MG63 (cell line): Measurements from ENCODE around the gene TCERG1L. TPM values are rescaled to one million over a fixed set of nuclear protein-coding genes. Genes with fewer than 3 reads are reported as not detected.
"Not testable (repeated sequence)": the region's sequence is repeated elsewhere in the genome, so short reads cannot be mapped to it uniquely, and the experiment has no call there.

Experiments
- DNase-seq: peaks from one replicate; pipeline ENCODE4 v3.0.0-alpha.2; 2020
- H3K27me3 ChIP-seq: fragments of 250-450 bp; sonication (Bioruptor Pico); 2 replicates; pipeline ENCODE4 v1.5.1; 2020; ENCODE audit warnings: mild to moderate bottlenecking, moderate library complexity
- H3K36me3 ChIP-seq: fragments of 250-450 bp; sonication (Bioruptor Pico); 2 replicates; pipeline ENCODE4 v1.5.1; 2020; ENCODE audit warnings: mild to moderate bottlenecking, moderate library complexity
- H3K4me3 ChIP-seq: fragments of 250-450 bp; sonication (Bioruptor Pico); 2 replicates; pipeline ENCODE4 v1.5.1; 2020; ENCODE audit warnings: mild to moderate bottlenecking, moderate library complexity
- H3K9me3 ChIP-seq: fragments of 250-450 bp; sonication (Bioruptor Pico); 2 replicates; pipeline ENCODE4 v1.5.1; 2020; ENCODE audit warnings: mild to moderate bottlenecking, moderate library complexity
- total RNA-seq: library from RNA; depleted of rRNA; stranded (reverse); fragments of >200 nt; shearing (Covaris generic); gene quantifications from 2 replicates; pipeline ENCODE4 v1.2.3, GENCODE V29; 2014; ENCODE audit warnings: low replicate concordance; rRNA removed

TCERG1L gene, protein sequence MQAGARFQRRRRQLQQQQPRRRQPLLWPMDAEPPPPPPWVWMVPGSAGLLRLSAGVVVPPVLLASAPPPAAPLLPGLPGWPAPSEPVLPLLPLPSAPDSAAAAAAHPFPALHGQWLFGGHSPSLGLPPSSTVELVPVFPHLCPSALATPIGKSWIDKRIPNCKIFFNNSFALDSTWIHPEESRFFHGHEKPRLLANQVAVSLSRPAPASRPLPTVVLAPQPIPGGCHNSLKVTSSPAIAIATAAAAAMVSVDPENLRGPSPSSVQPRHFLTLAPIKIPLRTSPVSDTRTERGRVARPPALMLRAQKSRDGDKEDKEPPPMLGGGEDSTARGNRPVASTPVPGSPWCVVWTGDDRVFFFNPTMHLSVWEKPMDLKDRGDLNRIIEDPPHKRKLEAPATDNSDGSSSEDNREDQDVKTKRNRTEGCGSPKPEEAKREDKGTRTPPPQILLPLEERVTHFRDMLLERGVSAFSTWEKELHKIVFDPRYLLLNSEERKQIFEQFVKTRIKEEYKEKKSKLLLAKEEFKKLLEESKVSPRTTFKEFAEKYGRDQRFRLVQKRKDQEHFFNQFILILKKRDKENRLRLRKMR
- not detected in 2 replicates for total RNA-seq

DNA sequence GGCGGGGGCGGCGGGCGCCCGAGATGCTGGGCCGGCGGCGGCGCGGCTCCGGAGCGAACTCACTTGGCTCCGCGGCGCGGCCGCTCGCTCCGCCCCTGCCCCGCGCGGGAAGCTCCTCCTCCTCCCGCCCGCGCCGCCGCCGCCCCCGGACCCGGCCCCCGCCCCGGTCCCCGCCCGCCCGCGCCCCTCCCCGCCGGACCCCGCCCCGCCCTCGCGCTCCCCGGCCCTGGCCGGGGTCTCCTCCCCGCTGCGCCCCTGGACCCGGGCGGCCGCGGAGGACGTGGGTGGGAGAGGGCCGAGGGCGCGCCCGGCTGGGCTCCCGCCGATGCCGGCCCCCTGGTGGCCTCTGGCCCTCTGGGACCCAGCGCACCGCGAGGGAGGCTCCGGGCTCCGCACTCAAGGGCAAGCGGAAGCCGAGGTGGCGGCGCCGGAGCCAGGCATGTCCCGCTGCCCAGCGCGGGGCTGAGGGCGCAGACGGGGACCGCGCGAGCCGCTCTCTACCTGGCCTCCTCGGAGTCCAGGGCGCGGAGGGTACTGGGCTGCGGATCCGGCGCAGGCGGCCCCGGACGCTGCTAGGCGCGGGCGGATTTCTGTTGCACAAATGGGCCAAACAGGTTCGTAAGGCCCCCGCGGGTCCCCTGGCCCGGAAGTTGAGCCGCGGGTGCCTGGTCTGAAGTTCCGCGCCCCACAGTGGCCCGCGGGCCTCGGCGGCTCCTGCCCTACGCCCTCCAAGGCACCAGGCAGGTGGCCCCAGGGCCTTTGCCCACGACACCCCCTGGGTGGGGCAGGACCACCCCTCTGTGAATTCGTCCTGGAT lies at the start of gene TCERG1L:
TCERG1L (minus strand) TSS at position 61 of the 817 bp plus-strand sequence. CDS start 86 bp downstream, outside the sequence.
- Histone ChIP-seq H3K4me3 (no peak within 1 kb of the TSS), H3K9me3 (no peaks in the 10 kb centered on the region), H3K36me3 (no peaks in the 10 kb centered on the region), H3K27me3 (peaks cover 44% of the 10 kb centered on the region)
- no peak for DNase-seq

DNA sequence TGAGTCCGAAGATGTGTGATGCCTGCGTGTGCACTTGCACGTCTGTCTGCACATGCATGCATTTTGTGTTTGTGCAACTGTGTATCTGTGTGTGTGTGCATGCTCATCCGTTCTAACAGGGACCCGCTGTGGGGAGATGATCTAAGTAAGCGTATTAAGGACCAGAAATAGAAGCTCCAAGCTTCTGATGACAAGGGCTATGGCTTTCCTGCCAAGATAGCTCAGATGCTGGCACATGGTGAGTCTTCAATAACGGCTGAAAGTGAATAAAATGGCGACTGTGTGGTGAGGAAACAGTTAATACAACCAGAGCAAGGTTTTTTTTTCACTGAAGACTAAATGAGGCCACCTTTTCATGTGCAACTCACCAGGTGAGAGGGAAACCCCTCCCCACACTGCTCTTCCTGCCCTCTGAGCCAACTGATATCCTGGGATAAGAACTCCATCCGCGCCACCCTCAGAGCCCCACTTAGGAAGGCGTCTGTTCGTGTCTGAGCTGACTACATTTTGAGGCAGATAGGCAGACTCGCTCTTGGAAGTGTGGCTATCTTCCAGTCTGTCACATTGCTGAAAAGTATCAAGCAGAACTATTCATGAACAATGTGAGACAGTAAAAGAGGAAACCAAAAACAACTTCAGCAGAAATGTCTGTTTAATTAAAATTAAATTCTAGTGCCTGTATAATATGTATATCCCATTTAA lies 47.4 kb upstream of the TCERG1L start:
- Histone ChIP-seq H3K4me3 (no peak overlapping the region), H3K9me3 (no peaks in the 10 kb centered on the region), H3K27me3 (no peaks in the 10 kb centered on the region), H3K36me3 (no peaks in the 10 kb centered on the region)
- no peak for DNase-seq

DNA sequence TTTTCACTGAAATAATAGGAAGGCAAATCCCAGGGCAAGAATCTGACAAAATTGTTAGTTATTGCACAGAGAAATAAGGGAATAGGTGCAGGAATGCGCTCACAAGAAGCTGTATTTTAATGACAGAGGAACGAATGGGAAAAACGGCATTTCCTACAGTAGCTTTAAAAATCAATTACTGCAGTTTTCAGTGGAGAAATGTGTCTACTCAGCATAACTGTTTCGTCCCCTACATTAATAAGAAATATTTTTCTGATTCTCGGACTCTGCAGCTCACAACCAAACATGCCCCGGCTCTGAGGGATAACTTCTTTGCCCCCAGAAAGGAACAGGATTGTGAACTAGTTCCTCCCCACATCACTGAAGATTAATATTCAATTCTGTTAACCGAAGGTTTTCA lies 44.9 kb upstream of the TCERG1L start:
- DNase-seq: no peak
- H3K9me3 ChIP-seq: no peaks in the 10 kb centered on the region
- no peak overlapping the region for H3K4me3 ChIP-seq
- H3K36me3 ChIP-seq: no peaks in the 10 kb centered on the region
- H3K27me3 ChIP-seq: no peaks in the 10 kb centered on the region

DNA sequence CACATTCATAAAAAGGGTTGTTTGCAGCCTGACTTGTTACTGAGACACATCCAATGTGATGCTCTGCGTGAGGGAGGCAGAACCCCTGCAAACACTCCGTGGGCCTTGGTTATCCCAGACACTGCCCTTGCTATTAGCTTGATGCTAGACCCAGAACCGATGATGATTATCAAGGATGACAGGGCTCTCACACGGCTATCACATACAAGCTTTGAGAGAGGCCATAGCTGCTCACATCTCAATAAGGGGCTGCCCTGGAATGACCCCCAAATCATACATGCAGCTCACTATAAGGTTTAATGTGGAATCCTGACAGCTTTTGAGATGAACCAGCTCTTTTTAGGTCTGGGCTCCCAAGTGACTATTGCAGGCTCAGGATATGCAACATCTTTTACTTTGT lies 44.4 kb upstream of the TCERG1L start:
- no peaks in the 10 kb centered on the region for H3K27me3 ChIP-seq
- no peak overlapping the region for H3K4me3 ChIP-seq
- H3K36me3 ChIP-seq: no peaks in the 10 kb centered on the region
- DNase-seq: no peak
- H3K9me3 ChIP-seq: no peaks in the 10 kb centered on the region

DNA sequence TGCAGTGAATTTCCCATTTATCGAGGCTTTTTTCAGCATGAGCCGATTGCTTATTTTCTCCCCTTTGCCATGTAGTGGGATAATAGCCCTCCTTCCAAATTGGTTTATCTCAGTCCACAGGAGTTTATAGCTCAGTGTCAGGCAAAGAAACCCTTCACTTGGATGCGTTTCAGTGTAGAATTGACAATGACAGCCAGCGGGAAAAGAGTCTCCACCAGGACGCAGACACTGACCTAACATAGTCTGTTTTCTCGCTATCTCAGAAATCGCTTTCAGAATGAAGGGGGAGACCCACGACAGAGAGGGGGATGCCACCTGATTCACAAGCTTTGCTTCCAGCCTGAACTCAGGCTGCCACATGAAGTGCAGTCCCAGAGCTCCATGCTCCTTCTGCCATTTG lies 43.5 kb upstream of the TCERG1L start:
- H3K4me3 ChIP-seq: no peak overlapping the region
- DNase-seq: no peak
- no peaks in the 10 kb centered on the region for H3K27me3 ChIP-seq
- H3K9me3 ChIP-seq: no peaks in the 10 kb centered on the region
- H3K36me3 ChIP-seq: no peaks in the 10 kb centered on the region

DNA sequence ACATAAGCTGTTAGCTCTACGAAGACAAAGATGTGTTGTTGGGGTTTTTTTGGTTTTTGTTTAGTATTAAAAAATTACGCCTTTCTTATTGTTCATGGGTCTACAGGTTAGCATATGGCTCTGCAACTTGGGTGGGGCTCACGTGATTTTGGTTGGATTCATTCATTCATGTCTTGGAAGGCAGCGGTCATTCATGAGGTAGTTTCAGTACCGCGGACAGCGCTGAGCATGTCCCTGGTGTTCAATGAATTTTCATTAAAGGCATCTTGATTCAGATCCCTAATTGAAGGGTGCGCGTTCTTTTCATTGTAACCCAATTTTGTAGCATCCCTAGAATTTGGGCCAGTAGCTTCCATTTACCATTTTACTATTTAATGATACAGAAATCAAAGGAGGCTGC lies 42.9 kb upstream of the TCERG1L start:
- H3K9me3 ChIP-seq: no peaks in the 10 kb centered on the region
- DNase-seq: no peak
- H3K27me3 ChIP-seq: no peaks in the 10 kb centered on the region
- H3K4me3 ChIP-seq: no peak overlapping the region
- H3K36me3 ChIP-seq: no peaks in the 10 kb centered on the region

DNA sequence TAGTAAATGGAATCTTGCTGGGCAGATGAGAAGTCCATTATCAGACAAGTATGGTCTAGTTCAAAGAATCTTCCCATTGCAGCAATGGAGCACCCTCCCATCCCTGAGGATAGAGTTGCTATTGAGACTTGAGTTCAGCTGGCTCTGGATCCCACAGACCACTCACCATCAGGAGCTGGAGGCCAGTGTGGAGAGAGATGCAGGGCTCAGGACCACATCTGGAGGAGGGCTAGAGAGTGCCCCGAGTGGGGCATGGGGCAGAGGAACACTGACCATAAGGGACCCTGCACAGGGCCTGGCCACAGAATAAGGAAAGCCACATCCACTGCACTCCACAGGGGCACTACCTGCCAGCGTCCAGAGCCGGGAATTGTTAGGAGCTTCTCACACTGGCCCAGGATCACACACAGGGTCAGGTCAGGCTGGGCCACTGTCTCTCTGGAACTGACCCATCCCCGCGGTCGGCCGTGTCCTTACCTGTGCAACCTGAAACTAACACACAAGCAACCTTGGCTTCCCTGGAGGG lies 41.3 kb upstream of the TCERG1L start:
- H3K27me3 ChIP-seq: no peaks in the 10 kb centered on the region
- no peaks in the 10 kb centered on the region for H3K9me3 ChIP-seq
- no peak overlapping the region for H3K4me3 ChIP-seq
- DNase-seq: no peak
- no peaks in the 10 kb centered on the region for H3K36me3 ChIP-seq

DNA sequence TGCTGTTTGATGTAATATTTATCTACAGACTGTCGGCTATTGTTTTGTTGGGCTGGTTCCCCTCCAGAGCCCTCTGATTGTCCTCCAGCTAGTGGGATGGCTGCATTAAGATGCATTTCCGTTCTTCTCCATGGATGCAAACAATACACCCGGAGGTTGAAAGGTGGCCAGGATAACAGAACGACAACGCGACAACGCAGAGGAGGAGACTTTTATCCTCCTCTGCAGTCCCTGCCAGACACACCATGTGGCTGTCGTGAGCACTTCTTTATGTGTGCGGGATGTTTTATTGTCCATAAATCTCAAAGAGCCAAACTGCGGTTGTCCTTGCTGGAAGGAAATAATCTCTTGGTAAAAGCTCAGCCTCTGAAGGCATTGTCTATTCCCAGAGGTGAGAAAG lies 39.1 kb upstream of the TCERG1L start:
- no peak for DNase-seq
- Histone ChIP-seq H3K9me3 (no peaks in the 10 kb centered on the region), H3K4me3 (no peak overlapping the region), H3K27me3 (no peaks in the 10 kb centered on the region), H3K36me3 (no peaks in the 10 kb centered on the region)

DNA sequence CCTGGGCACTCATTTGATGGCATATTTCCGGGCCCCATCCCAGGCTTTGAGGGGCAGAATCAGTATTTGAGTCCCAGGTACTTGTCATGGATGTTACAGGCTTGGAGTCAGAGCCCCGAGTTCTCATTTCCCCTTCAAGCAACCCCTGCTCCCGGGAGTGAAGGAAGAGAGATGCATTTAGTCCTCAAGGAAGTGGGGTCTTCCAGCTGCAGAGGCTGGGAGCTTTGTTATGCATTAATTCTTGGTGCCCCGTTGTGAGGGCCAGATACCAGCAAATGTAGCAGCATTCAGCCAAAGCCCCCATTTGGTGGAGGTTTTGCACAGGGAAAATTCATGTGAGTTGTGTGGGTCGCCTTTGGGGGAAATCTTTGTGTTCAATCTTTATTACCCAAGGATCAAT lies 38.7 kb upstream of the TCERG1L start:
- no peaks in the 10 kb centered on the region for H3K27me3 ChIP-seq
- H3K36me3 ChIP-seq: no peaks in the 10 kb centered on the region
- H3K9me3 ChIP-seq: no peaks in the 10 kb centered on the region
- H3K4me3 ChIP-seq: no peak overlapping the region
- DNase-seq: no peak

DNA sequence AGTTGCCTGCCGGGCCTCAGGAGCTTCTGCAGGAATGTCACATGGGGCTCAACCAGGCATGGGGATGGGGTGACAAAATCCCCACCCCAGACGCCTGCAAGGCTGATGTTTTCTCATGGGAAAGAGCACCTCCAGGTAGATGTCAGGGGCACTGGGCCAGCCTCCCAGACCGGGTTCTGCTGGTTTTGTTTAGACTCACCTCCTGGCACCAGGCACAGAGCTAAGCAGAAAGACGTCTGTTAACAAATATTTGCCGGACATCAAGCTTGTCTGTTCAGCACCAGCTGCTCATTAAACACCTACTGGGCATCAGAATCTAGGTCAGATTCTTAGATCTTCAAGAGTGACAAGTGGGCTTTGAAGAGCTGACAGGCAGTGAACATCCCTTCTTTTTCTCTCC lies 34.9 kb upstream of the TCERG1L start:
- Histone ChIP-seq H3K27me3 (no peaks in the 10 kb centered on the region), H3K9me3 (no peaks in the 10 kb centered on the region), H3K4me3 (no peak overlapping the region), H3K36me3 (no peaks in the 10 kb centered on the region)
- DNase-seq: no peak

DNA sequence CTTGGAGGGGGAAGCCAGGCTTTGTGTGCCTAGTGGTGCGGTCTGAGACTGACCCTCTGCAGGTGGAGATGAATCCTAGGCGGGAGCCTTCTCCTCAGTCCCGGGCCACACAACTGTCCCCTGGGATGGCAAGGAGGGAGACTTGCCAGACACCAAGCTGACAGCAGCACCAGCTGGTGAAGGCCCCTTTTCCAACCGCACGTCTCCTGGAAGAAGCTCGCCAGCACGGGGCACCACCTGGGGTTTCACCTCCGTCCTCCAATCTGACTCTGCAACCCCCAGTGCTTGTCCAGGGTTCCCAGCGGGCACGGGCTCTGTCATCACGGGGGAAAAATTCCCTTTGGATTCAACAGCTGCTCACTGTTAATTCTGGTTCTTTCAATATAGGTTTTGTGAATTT lies 34.2 kb upstream of the TCERG1L start:
- H3K36me3 ChIP-seq: no peaks in the 10 kb centered on the region
- no peaks in the 10 kb centered on the region for H3K9me3 ChIP-seq
- DNase-seq: no peak
- no peak overlapping the region for H3K4me3 ChIP-seq
- no peaks in the 10 kb centered on the region for H3K27me3 ChIP-seq

DNA sequence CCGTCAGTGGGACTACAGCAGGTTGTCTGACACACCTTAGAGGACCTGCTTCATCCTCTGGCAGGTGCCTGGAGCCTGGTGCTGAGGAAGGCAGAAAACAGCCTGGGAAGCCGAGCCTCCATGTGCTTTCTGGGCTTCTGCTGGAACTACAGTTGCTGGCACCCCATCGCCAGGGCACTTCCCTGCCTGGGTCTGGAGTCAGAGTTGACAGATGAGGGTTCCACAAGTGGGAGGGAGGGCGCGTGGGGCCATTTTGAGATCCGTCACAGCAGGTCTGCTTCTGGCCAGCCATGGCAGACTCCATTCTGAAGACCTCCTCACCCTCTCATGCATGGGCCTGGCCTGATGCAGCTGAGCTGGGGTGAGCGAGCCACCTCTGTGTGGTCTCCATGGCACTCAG lies 33.2 kb upstream of the TCERG1L start:
- Histone ChIP-seq H3K27me3 (no peaks in the 10 kb centered on the region), H3K4me3 (no peak overlapping the region), H3K9me3 (no peaks in the 10 kb centered on the region), H3K36me3 (no peaks in the 10 kb centered on the region)
- DNase-seq: no peak

DNA sequence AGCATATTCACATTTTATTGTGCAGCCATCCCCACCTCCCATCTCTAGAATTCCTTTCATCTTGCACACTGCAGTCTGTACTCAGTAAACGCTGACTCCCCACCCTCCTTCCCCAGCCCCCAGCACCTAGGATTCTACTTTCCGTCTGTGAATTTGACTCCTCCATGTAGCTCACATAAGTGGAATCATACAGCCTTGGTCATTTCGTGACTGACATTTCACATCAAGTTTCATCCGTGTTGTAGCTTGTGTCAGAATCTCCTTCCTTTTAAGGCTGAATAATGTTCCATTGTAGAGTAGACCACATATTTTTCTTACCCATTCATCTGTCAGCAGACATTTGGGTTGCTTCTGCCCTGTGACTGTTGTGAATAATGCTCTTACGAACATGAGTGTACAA lies 26.2 kb upstream of the TCERG1L start:
- H3K9me3 ChIP-seq: no peaks in the 10 kb centered on the region
- no peak for DNase-seq
- no peaks in the 10 kb centered on the region for H3K36me3 ChIP-seq
- no peaks in the 10 kb centered on the region for H3K27me3 ChIP-seq
- no peak overlapping the region for H3K4me3 ChIP-seq

DNA sequence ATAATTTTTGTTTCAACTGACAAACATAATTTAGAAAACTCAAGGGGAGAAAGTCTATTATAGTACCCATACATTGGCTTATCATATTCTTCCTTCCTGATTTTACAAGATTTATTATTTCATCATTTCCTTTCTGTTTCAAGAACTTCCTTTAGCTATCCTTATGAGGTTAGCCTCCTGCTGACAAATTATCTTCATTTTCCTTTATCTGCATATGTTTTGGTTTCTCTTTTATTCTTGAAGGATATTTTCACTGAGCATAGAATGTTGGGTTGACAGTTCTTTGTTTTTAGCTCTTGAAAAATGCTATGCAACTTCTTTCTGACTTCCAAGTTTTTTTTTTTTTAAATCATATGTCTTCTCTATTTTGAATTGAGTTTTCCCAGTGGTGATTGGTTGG lies 21.3 kb upstream of the TCERG1L start:
- no peak for DNase-seq
- no peaks in the 10 kb centered on the region for H3K9me3 ChIP-seq
- no peak overlapping the region for H3K4me3 ChIP-seq
- H3K36me3 ChIP-seq: no peaks in the 10 kb centered on the region
- H3K27me3 ChIP-seq: peaks cover 3% of the 10 kb centered on the region

DNA sequence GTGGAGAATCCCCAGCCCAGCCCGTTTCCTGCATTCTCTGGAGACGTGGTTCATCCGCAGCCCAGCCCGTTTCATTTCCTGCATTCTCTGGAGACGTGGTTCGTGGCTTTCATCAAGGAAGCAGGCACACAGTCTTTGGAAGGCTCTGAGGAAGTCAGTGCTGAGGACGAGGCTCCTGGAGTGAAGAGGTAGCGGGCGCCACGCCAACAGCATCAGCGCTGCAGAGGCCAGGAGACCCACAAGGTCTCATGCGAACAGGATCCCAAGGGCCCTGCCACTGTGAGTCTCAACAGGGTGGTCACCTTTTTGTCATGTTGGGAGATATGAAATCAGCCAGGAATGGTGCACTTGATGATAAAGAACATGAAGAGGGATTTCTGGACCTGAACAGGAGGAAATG lies 12.4 kb upstream of the TCERG1L start:
- no peak overlapping the region for H3K4me3 ChIP-seq
- no peaks in the 10 kb centered on the region for H3K9me3 ChIP-seq
- no peak for DNase-seq
- H3K27me3 ChIP-seq: no peaks in the 10 kb centered on the region; the same call in 1 of the 2 replicates
- H3K36me3 ChIP-seq: no peaks in the 10 kb centered on the region

DNA sequence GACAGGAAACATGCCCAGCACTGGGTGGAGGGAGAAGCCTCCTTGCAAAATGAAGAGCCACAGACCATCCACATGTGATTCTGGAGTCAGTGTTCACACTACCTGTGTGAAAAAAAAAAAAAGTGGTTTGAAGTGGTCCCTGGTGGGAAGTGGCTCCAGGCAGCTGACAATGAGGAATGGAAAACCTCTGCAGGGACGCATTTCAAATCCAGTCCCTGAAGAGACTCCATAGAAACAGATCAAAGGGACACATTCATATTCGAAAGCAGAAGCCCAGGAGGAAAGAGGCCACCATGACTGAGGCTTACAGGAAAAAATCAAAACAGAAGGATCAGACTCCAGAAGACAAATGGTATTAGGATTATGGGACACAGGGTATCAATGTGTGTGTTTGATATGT lies 11.5 kb upstream of the TCERG1L start:
- no peaks in the 10 kb centered on the region; the same call in 1 of the 2 replicates for H3K27me3 ChIP-seq
- DNase-seq: no peak
- no peaks in the 10 kb centered on the region for H3K9me3 ChIP-seq
- H3K4me3 ChIP-seq: no peak overlapping the region
- H3K36me3 ChIP-seq: no peaks in the 10 kb centered on the region

DNA sequence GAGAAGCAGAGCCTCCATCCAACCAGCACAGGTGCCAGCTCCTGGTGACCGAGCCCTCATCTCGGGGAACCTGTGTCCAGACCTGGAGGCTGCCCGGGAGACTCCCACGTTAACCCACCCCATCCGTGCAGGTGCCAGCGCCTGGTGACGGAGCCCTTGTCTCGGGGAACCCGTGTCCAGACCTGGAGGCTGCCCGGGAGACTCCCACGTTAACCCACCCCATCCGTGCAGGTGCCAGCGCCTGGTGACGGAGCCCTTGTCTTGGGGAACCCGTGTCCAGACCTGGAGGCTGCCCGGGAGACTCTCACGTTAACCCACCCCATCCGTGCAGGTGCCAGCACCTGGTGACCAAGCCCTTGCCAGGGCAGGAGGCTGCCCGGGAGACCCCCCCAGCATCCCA lies 11.1 kb upstream of the TCERG1L start:
- not testable (repeated sequence) for H3K36me3 ChIP-seq, H3K4me3 ChIP-seq, DNase-seq, H3K27me3 ChIP-seq, H3K9me3 ChIP-seq
